ENCODE data around the gene WEE1. TPM values are rescaled to one million over a fixed set of nuclear protein-coding genes. Genes with fewer than 3 reads are reported as not detected.
A peak's percentile ranks its signal among the peaks of the same experiment; 100 is the strongest.

Gene WEE1
- total and polyA plus RNA-seq, 10 of the 15 experiments (the other 5 are each of a cell fraction or from before 2014, with no cell fraction given): 13.8 to 69.5 (median 45.4) TPM

- H3K9ac ChIP-seq (ENCODE audit: control insufficient read depth, insufficient read depth, low read length): peak overlapping the region; percentile 7
- TF ChIP-seq CBX3 (IDR thresholded peaks at IDR 0.05; ENCODE audit: borderline replicate concordance, low read depth): no peak
- no peak for TF ChIP-seq SIX5 (IDR thresholded peaks at IDR 0.05; ENCODE audit: low read depth, low read length, severe bottlenecking)
- no peak for TF ChIP-seq SUZ12 (IDR thresholded peaks at IDR 0.05; ENCODE audit: unreplicated experiment)
- peak; percentile 76 for TF ChIP-seq MLLT1 (IDR thresholded peaks at IDR 0.05)
- TF ChIP-seq MXI1 (IDR thresholded peaks at IDR 0.05; ENCODE audit: low read depth, low read length): 0 out of 2 replicates have a peak, but pooled peaks have one; percentile 25
- TF ChIP-seq SIN3A (IDR thresholded peaks at IDR 0.05; ENCODE audit: low read depth, low read length): 0 out of 2 replicates have a peak, but pooled peaks have one; percentile 40
- TF ChIP-seq NR2C1 (IDR thresholded peaks at IDR 0.05): no peak
- no peak for TF ChIP-seq SMARCA5 (IDR thresholded peaks at IDR 0.05)
- no peak for TF ChIP-seq BRCA1 (IDR thresholded peaks at IDR 0.05; ENCODE audit: low read depth, low read length)
- no peak for TF ChIP-seq ZZZ3 (IDR thresholded peaks at IDR 0.05; ENCODE audit: control insufficient read depth, insufficient read length, low read depth)
- no TSS peak for BruUV-seq (replicated peaks)
- DNase-seq (ENCODE audit: low read depth, low spot score): no peak
- in situ Hi-C loops (cut with MboI) (no loop called here), intact Hi-C loops (cut with micrococcal nuclease; ENCODE audit: unreplicated experiment) (loop anchor here (1.0 to 2.0 kb wide), 2 partner anchors 36 to 171 kb away; no protein-coding TSS in a partner anchor)
- ChIA-PET RAD21 (ENCODE audit: unreplicated experiment) (interaction anchor here (0.9 to 4.0 kb wide), 16 partner anchors 10 to 170 kb away, joined by 3 to 46 read pairs (median 6); partner anchors contain the start of genes SWAP70 and ZNF143), POLR2A (interaction anchor here (0.5 to 4.0 kb wide), 14 partner anchors 9 to 232 kb away, joined by 3 to 19 read pairs (median 4); partner anchors contain the start of gene ZNF143), CTCF (interaction anchor here (0.5 to 3.7 kb wide), 13 partner anchors 9 to 480 kb away, joined by 3 to 31 read pairs (median 7); no protein-coding TSS in a partner anchor), SMC1A (ENCODE audit: uncharacterized antibody, unreplicated experiment) (interaction anchor here (0.8 to 3.8 kb wide), 13 partner anchors 11 to 727 kb away, joined by 3 to 64 read pairs (median 14); partner anchors contain the start of gene ADM)
- H3K9me3 ChIP-seq (replicated peaks; ENCODE audit: control insufficient read depth, insufficient read depth, low read length): no peaks in the 10 kb centered on the region
- peaks cover 64% of the 10 kb centered on the region for H3K79me2 ChIP-seq (ENCODE audit: control insufficient read depth, insufficient read depth, low read length)
- H3K36me3 ChIP-seq (ENCODE audit: control insufficient read depth in 2 of 2, insufficient read depth in 2 of 2, low read length in 1 of 2): peaks cover 2 to 12% of the 10 kb centered on the region in 2 experiments
- no peaks in the 10 kb centered on the region for H4K20me1 ChIP-seq (ENCODE audit: control insufficient read depth, insufficient read depth)
- FAIRE-seq: no peak
- H2AFZ ChIP-seq (ENCODE audit: control insufficient read depth, low read depth, low read length): peak overlapping the region; percentile 16
- H3K27me3 ChIP-seq (replicated peaks in 1 of 2; ENCODE audit: control insufficient read depth in 2 of 2, insufficient read depth in 2 of 2, low read length in 1 of 2): no peaks in the 10 kb centered on the region
- peak overlapping the region; percentile 41 for H3K4me2 ChIP-seq (ENCODE audit: control insufficient read depth, insufficient read depth)
- peak overlapping the region; percentile 90 for H3K4me3 ChIP-seq
- peak overlapping the region; percentile 90 for H3K27ac ChIP-seq (ENCODE audit: control insufficient read depth, insufficient read depth)
- WGBS (ENCODE audit: insufficient coverage, insufficient replicate concordance, low lambda C conversion rate, missing lambda C conversion rate): 1% methylated on average over 7 of the region's 7 CpGs
- no peaks in the 10 kb centered on the region for H3K4me1 ChIP-seq (ENCODE audit: control insufficient read depth, insufficient read depth, low read length)
- no peak for ATAC-seq
Observed at GRCh38 chr11:9577556-9577955, 4.1 kb downstream of the WEE1 start.

Data from GM12878 (cell line).